K562 (cell line): ENCODE measurements around the gene GBX1. TPM values are rescaled to one million over a fixed set of nuclear protein-coding genes. Genes with fewer than 3 reads are reported as not detected.

Source experiments
- ATAC-seq: fragments of 200-7000 bp; cut with Tn5 transposase; 3 replicates; pipeline ENCODE4 v1.9.1; 2020; ENCODE audit warnings: moderate library complexity
- BruUV-seq: library from RNA; stranded (reverse); fragments of 400-500 nt; replicated peaks from 2 replicates; lab custom pipeline; 2021; lab: Mats Ljungman, UMichigan
- CTCF ChIA-PET: fragments of 300-600 bp; formaldehyde crosslinking; extraction: SDS; loops from one replicate; lab custom pipeline; 2021; ENCODE audit warnings: low intra/inter-chr PET ratio; lab: Yijun Ruan, JAX
- POLR2A ChIA-PET: fragments of 300-600, 350-650 bp; sonication (Branson Sonifier 250); formaldehyde crosslinking; extraction: SDS; loops from one replicate; lab custom pipeline; 2021; ENCODE audit warnings: antibody characterized with exemption, inconsistent platforms; lab: Yijun Ruan, JAX
- DNase-seq, 4 experiments: peaks; one replicate each; pipeline versions ENCODE4 v3.0.0 to v3.0.0-alpha.2; 2011 to 2018; ENCODE audit warnings: low spot score in 3 of 4, mixed read lengths in 3 of 4; ENCODE audit errors: extremely low read depth in 1 of 4
- FAIRE-seq: peaks from 2 replicates; lab custom pipeline; 2011; peaks lifted over from hg19 to GRCh38; lab: Jason Lieb, UNC
- H2AFZ ChIP-seq: 2 replicates; pipeline ENCODE4 v1.6.0; 2011; ENCODE audit warnings: low read depth, low read length, control low read depth, inconsistent platforms
- H3K27ac ChIP-seq: fragments of 200-600 bp; 3 replicates; pipeline ENCODE4 v1.8.0; 2011; ENCODE audit warnings: low read depth, mild to moderate bottlenecking, control low read depth, inconsistent platforms, low read length, moderate library complexity, mixed read lengths; ENCODE audit errors: extremely low read depth
- H3K27me3 ChIP-seq, 2 experiments: fragments of 300-600 bp in 1 of 2; 2 replicates in 1 of 2; 3 replicates in 1 of 2; pipeline versions ENCODE4 v1.6.0 to v1.8.0; 2011; ENCODE audit warnings: inconsistent platforms in 2 of 2, low read length in 2 of 2, mild to moderate bottlenecking in 1 of 2, mixed read lengths in 1 of 2, moderate library complexity in 1 of 2; ENCODE audit not compliant: control insufficient read depth in 2 of 2, insufficient read depth in 2 of 2
- H3K36me3 ChIP-seq: fragments of 300-600 bp; 3 replicates; pipeline ENCODE4 v1.8.0; 2011; ENCODE audit warnings: mild to moderate bottlenecking, low read length, inconsistent platforms; ENCODE audit not compliant: control insufficient read depth, insufficient read depth
- H3K4me1 ChIP-seq, 2 experiments: fragments of 200-600 bp in 1 of 2; replicated peaks in 1 of 2; 2 replicates in 1 of 2; 3 replicates in 1 of 2; pipeline versions ENCODE4 v1.5.1 to v1.8.0; 2011; ENCODE audit warnings: inconsistent platforms in 2 of 2, low read length in 2 of 2, mild to moderate bottlenecking in 1 of 2, mixed read lengths in 1 of 2, moderate library complexity in 1 of 2; ENCODE audit not compliant: control insufficient read depth in 2 of 2, insufficient read depth in 2 of 2
- H3K4me2 ChIP-seq: 2 replicates; pipeline ENCODE4 v1.6.1; 2011; ENCODE audit warnings: low read length, control low read depth, inconsistent platforms, mixed read lengths; ENCODE audit not compliant: insufficient read depth
- H3K4me3 ChIP-seq: fragments of 200-600 bp; sonication (generic), shearing (Covaris generic); 2 replicates; pipeline ENCODE4 v1.5.1; 2016; ENCODE audit warnings: control low read depth, inconsistent platforms
- H3K79me2 ChIP-seq: fragments of 200-600 bp; 3 replicates; pipeline ENCODE4 v1.8.0; 2011; ENCODE audit warnings: low read length, inconsistent platforms; ENCODE audit not compliant: control insufficient read depth, insufficient read depth
- H3K9ac ChIP-seq, 2 experiments: 2 replicates each; pipeline versions ENCODE4 v1.6.0 to v1.6.1; 2011; ENCODE audit warnings: low read depth in 2 of 2, low read length in 2 of 2, control low read depth in 1 of 2, inconsistent platforms in 1 of 2, mild to moderate bottlenecking in 1 of 2, mixed read lengths in 1 of 2; ENCODE audit not compliant: insufficient read depth in 1 of 2
- H3K9me1 ChIP-seq: one replicate; pipeline ENCODE4 v1.6.0; 2011; ENCODE audit warnings: inconsistent platforms, mild to moderate bottlenecking, low read length, moderate library complexity; ENCODE audit not compliant: control insufficient read depth, insufficient read depth
- H3K9me3 ChIP-seq: replicated peaks from 2 replicates; pipeline ENCODE4 v1.5.1; 2011; ENCODE audit warnings: low read depth, low read length, inconsistent platforms; ENCODE audit not compliant: control insufficient read depth, insufficient read depth
- H4K20me1 ChIP-seq: replicated peaks from 2 replicates; pipeline ENCODE4 v1.6.1; 2011; ENCODE audit warnings: low read length, inconsistent platforms, mixed read lengths; ENCODE audit not compliant: control insufficient read depth, insufficient read depth
- CTBP1 ChIP-seq: fragments of 450-650 bp; IDR thresholded peaks from 2 replicates; pipeline ENCODE4 v1.6.1; 2016; ENCODE audit warnings: borderline replicate concordance
- DPF2 ChIP-seq: fragments of 450-650 bp; IDR thresholded peaks from 2 replicates; pipeline ENCODE4 v1.6.1; 2016
- PML ChIP-seq: IDR thresholded peaks from 2 replicates; pipeline ENCODE4 v1.6.1; 2012; ENCODE audit warnings: low read length, inconsistent platforms
- POLR2A ChIP-seq: fragments of 450-650 bp; conservative IDR thresholded peaks from 2 replicates; pipeline ENCODE4 v1.6.1; 2016
- POLR2AphosphoS2 ChIP-seq: IDR thresholded peaks from 2 replicates; pipeline ENCODE4 v1.6.1; 2012; ENCODE audit warnings: low read length, improper control_type of control experiment
- POLR2G ChIP-seq: fragments of 200-400 bp; formaldehyde crosslinking; IDR thresholded peaks from 2 replicates; pipeline ENCODE4 v1.6.1; 2017; ENCODE audit warnings: low read depth, mild to moderate bottlenecking, antibody characterized with exemption, low read length, moderate library complexity
- ZNF282 ChIP-seq: sonication (generic); formaldehyde crosslinking; IDR thresholded peaks from 2 replicates; pipeline ENCODE4 v1.8.1; 2023; ENCODE audit warnings: missing genetic modification reagents
- ZNF507 ChIP-seq: conservative IDR thresholded peaks from 2 replicates; pipeline ENCODE4 v1.6.1; 2017; ENCODE audit warnings: missing genetic modification characterization, missing compliant biosample characterization
- ZNF644 ChIP-seq: fragments of 200-800 bp; sonication (Bioruptor generic); IDR thresholded peaks from 2 replicates; pipeline ENCODE4 v1.6.1; 2016; ENCODE audit warnings: low read depth, missing genetic modification characterization, missing compliant biosample characterization
- WGBS: fragments of 100-300 bp; shearing (Covaris generic); methylation state at CpG from one replicate; pipeline ENCODE4 v1.1.6; 2016; ENCODE audit warnings: low coverage, mixed read lengths; ENCODE audit not compliant: insufficient coverage; ENCODE audit errors: missing lambda C conversion rate; 5-methylcytosine and 5-hydroxymethylcytosine counted together
- in situ Hi-C: fragments of 300-500 bp; cut with MboI; formaldehyde crosslinking; loops from 4 replicates; pipeline ENCODE4 v1.15.0; 2018; ENCODE audit warnings: inconsistent platforms, mixed read lengths
- intact Hi-C: fragments of 100-400 bp; cut with micrococcal nuclease; formaldehyde crosslinking; loops from 2 replicates; pipeline ENCODE4 v1.14.2; 2022
- polyA plus RNA-seq, 8 experiments: library from polyadenylated mRNA; depleted of rRNA in 4 of 8; stranded (reverse) in 5 of 8; unstranded in 3 of 8; fragments of >200 nt; fragmentation: Nextera tagmentation in 2 of 8; fragmentation: Illumina TruSeq in 1 of 8; extraction: Ambion mirVana in 2 of 8; extraction: Trizol in 1 of 8; gene quantifications; 2 replicates each; pipeline versions ENCODE4 v1.2.1 to v1.2.3, GENCODE V29; 2011 to 2014; ENCODE audit warnings: inconsistent platforms in 1 of 8, missing spikeins in 1 of 8
- total RNA-seq, 7 experiments: library from RNA; depleted of rRNA in 6 of 7; stranded (reverse); fragments of >200 nt in 6 of 7; fragmentation: Illumina TruSeq in 2 of 7; extraction: Trizol in 2 of 7; gene quantifications; 2 replicates each; pipeline versions ENCODE4 v1.2.1 to v1.2.3, GENCODE V29; 2011 to 2021; ENCODE audit warnings: low replicate concordance in 1 of 7
- TF ChIP-seq, protein P1 (sequence below): fragments of 250-450 bp; sonication (Bioruptor Pico); IDR thresholded peaks from 2 replicates; pipeline ENCODE4 v1.5.0; 2021
- TF ChIP-seq, protein P2 (sequence below): sonication (generic); formaldehyde crosslinking; IDR thresholded peaks from 2 replicates; pipeline ENCODE4 v1.8.0; 2022; ENCODE audit warnings: missing genetic modification reagents, mild to moderate bottlenecking, borderline replicate concordance
- TF ChIP-seq, protein P3 (sequence below): fragments of 250-450 bp; sonication (Bioruptor Pico); IDR thresholded peaks from 2 replicates; pipeline ENCODE4 v1.6.1; 2021; ENCODE audit warnings: mild to moderate bottlenecking
- TF ChIP-seq, protein P4 (sequence below): fragments of 450-650 bp; IDR thresholded peaks from 2 replicates; pipeline ENCODE4 v1.6.1; 2017; ENCODE audit warnings: antibody characterized with exemption

The GBX1 gene
- total and polyA plus RNA-seq, 9 of the 15 experiments (the other 6 are each of a cell fraction or from before 2014, with no cell fraction given): not detected

DNA sequence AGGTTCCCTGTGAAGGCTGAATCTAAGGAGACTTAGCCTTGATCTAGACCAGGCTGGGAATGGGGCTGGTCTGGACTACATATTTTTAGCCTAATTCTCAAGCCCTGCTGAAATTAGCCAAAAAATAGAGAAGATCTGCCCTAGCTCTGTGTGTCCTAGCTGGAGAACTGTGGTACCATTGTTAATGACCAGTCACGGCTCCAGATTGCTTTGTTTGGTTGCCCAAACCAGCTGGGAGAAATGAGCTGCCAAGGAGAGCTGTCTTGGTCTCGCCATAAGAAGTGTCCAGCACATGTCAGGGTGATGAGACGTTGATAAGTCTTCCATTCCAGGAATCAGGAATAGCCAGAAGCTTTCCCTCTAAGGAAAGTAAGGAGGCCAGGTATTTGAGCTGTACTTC lies 20.7 kb downstream of the GBX1 start:
- Histone ChIP-seq H3K4me3 (no peak overlapping the region), H3K36me3 (peaks cover 31% of the 10 kb centered on the region; the same call in 2 of the 3 replicates), H3K4me2 (no peak overlapping the region), H3K9me3 (no peaks in the 10 kb centered on the region), H3K4me1 (peaks cover 0 to 21% of the 10 kb centered on the region in 2 experiments; a peak in 2 of 5 replicates), H3K27ac (no peak overlapping the region), H4K20me1 (peaks cover 4% of the 10 kb centered on the region; the same call in 1 of the 2 replicates), H3K9me1 (peaks cover 5% of the 10 kb centered on the region)
- CTCF ChIA-PET: no interaction called here
- ATAC-seq: peak; percentile 11
- no peak for DNase-seq
- POLR2A ChIA-PET: interaction anchor here (0.8 to 3.5 kb wide), 5 partner anchors 10 to 68 kb away, joined by 3 to 20 read pairs (median 6); no protein-coding TSS in a partner anchor
- TF ChIP-seq CTBP1 (no peak), ZNF644 (tag) (no peak), POLR2A (0 out of 2 replicates have a peak, but pooled peaks have one; percentile 5), DPF2 (no peak), ZNF282 (no peak), ZNF507 (tag) (no peak), POLR2G (0 out of 2 replicates have a peak, but pooled peaks have one; percentile 20), PML (no peak), POLR2AphosphoS2 (0 out of 2 replicates have a peak, but pooled peaks have one; percentile 65)
- TF ChIP-seq, protein P1, sequence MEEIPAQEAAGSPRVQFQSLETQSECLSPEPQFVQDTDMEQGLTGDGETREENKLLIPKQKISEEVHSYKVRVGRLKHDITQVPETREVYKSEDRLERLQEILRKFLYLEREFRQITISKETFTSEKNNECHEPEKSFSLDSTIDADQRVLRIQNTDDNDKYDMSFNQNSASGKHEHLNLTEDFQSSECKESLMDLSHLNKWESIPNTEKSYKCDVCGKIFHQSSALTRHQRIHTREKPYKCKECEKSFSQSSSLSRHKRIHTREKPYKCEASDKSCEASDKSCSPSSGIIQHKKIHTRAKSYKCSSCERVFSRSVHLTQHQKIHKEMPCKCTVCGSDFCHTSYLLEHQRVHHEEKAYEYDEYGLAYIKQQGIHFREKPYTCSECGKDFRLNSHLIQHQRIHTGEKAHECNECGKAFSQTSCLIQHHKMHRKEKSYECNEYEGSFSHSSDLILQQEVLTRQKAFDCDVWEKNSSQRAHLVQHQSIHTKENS (CRISPR knock-in tag): no peak
- TF ChIP-seq, protein P2, sequence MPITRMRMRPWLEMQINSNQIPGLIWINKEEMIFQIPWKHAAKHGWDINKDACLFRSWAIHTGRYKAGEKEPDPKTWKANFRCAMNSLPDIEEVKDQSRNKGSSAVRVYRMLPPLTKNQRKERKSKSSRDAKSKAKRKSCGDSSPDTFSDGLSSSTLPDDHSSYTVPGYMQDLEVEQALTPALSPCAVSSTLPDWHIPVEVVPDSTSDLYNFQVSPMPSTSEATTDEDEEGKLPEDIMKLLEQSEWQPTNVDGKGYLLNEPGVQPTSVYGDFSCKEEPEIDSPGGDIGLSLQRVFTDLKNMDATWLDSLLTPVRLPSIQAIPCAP (CRISPR knock-in tag): no peak
- TF ChIP-seq, protein P3, sequence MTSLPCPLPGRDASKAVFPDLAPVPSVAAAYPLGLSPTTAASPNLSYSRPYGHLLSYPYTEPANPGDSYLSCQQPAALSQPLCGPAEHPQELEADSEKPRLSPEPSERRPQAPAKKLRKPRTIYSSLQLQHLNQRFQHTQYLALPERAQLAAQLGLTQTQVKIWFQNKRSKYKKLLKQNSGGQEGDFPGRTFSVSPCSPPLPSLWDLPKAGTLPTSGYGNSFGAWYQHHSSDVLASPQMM (CRISPR knock-in tag): no peak
- TF ChIP-seq, protein P4, sequence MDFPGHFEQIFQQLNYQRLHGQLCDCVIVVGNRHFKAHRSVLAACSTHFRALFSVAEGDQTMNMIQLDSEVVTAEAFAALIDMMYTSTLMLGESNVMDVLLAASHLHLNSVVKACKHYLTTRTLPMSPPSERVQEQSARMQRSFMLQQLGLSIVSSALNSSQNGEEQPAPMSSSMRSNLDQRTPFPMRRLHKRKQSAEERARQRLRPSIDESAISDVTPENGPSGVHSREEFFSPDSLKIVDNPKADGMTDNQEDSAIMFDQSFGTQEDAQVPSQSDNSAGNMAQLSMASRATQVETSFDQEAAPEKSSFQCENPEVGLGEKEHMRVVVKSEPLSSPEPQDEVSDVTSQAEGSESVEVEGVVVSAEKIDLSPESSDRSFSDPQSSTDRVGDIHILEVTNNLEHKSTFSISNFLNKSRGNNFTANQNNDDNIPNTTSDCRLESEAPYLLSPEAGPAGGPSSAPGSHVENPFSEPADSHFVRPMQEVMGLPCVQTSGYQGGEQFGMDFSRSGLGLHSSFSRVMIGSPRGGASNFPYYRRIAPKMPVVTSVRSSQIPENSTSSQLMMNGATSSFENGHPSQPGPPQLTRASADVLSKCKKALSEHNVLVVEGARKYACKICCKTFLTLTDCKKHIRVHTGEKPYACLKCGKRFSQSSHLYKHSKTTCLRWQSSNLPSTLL: no peak
- TF ChIP-seq, all 486 proteins: peak for 3
- in situ Hi-C loops (no loop called here), intact Hi-C loops (no loop called here)
- no peaks in the 10 kb centered on the region for H3K79me2 ChIP-seq
- H3K27me3 ChIP-seq: peaks cover 30% of the 10 kb centered on the region in 2 experiments; a peak in 4 of 5 replicates
- H2AFZ ChIP-seq: no peak overlapping the region
- 38% methylated on average over 3 of the region's 3 CpGs for WGBS
- no peak for FAIRE-seq
- no TSS peak for BruUV-seq
- H3K9ac ChIP-seq: no peak overlapping the region; a peak in 1 of 4 replicates
